Mesendoderm (in vitro differentiated cells): Measurements from ENCODE around the gene FRMD5.

Source experiments
- DNase-seq: peaks from one replicate; pipeline ENCODE4 v3.0.0; 2013
- H2AK5ac ChIP-seq: 2 replicates; pipeline ENCODE4 v1.6.1; 2013; ENCODE audit warnings: low read length, inconsistent platforms
- H2BK120ac ChIP-seq: 2 replicates; pipeline ENCODE4 v1.6.1; 2013; ENCODE audit warnings: low read depth, mild to moderate bottlenecking, low read length, moderate library complexity, mixed read lengths
- H2BK15ac ChIP-seq: replicated peaks from 2 replicates; pipeline ENCODE4 v1.6.1; 2013; ENCODE audit warnings: low read depth, mild to moderate bottlenecking, moderate library complexity
- H2BK5ac ChIP-seq: 2 replicates; pipeline ENCODE4 v1.6.1; 2013; ENCODE audit warnings: low read length, inconsistent platforms
- H3K18ac ChIP-seq: 2 replicates; pipeline ENCODE4 v1.6.1; 2013; ENCODE audit warnings: mild to moderate bottlenecking, low read length, mixed read lengths
- H3K23ac ChIP-seq: one replicate; pipeline ENCODE4 v1.6.1; 2013; ENCODE audit warnings: low read length
- H3K27ac ChIP-seq: 2 replicates; pipeline ENCODE4 v1.5.1; 2013; ENCODE audit warnings: low read depth, mild to moderate bottlenecking, inconsistent platforms, low read length, moderate library complexity
- H3K27me3 ChIP-seq: 2 replicates; pipeline ENCODE4 v1.6.1; 2013; ENCODE audit warnings: low read length, control low read depth, mild to moderate bottlenecking, inconsistent platforms; ENCODE audit not compliant: insufficient read depth, poor library complexity
- H3K36me3 ChIP-seq: 2 replicates; pipeline ENCODE4 v1.6.1; 2013; ENCODE audit warnings: low read length, inconsistent platforms; ENCODE audit not compliant: control insufficient read depth, insufficient read depth
- H3K4ac ChIP-seq: one replicate; pipeline ENCODE4 v1.6.1; 2013; ENCODE audit warnings: low read depth, mild to moderate bottlenecking, low read length, moderate library complexity
- H3K4me1 ChIP-seq: 2 replicates; pipeline ENCODE4 v1.6.1; 2013; ENCODE audit warnings: low read depth, low read length, inconsistent platforms; ENCODE audit not compliant: control insufficient read depth
- H3K4me2 ChIP-seq: 2 replicates; pipeline ENCODE4 v1.6.1; 2013; ENCODE audit warnings: low read length
- H3K4me3 ChIP-seq: 2 replicates; pipeline ENCODE4 v1.5.1; 2013; ENCODE audit warnings: mild to moderate bottlenecking, low read length
- H3K56ac ChIP-seq: one replicate; pipeline ENCODE4 v1.6.1; 2013; ENCODE audit warnings: low read length
- H3K79me1 ChIP-seq: 2 replicates; pipeline ENCODE4 v1.6.1; 2013; ENCODE audit warnings: low read length, inconsistent platforms
- H3K79me2 ChIP-seq: 2 replicates; pipeline ENCODE4 v1.6.1; 2013; ENCODE audit warnings: mild to moderate bottlenecking, low read length; ENCODE audit not compliant: control insufficient read depth, insufficient read depth
- H3K9ac ChIP-seq: 2 replicates; pipeline ENCODE4 v1.6.1; 2013; ENCODE audit warnings: low read length, inconsistent platforms
- H4K5ac ChIP-seq: one replicate; pipeline ENCODE4 v1.6.1; 2013; ENCODE audit warnings: low read length
- H4K8ac ChIP-seq: one replicate; pipeline ENCODE4 v1.6.1; 2013; ENCODE audit warnings: low read depth, mild to moderate bottlenecking, control low read depth, low read length, moderate library complexity
- WGBS: extraction: QIAGEN DNeasy Blood & Tissue Kit; methylation state at CpG from one replicate; pipeline ENCODE4 v1.1.7; 2013; ENCODE audit warnings: low lambda C conversion rate, missing lambda C conversion rate; ENCODE audit not compliant: insufficient coverage; ENCODE audit errors: extremely low coverage; 5-methylcytosine and 5-hydroxymethylcytosine counted together

Gene FRMD5

DNA sequence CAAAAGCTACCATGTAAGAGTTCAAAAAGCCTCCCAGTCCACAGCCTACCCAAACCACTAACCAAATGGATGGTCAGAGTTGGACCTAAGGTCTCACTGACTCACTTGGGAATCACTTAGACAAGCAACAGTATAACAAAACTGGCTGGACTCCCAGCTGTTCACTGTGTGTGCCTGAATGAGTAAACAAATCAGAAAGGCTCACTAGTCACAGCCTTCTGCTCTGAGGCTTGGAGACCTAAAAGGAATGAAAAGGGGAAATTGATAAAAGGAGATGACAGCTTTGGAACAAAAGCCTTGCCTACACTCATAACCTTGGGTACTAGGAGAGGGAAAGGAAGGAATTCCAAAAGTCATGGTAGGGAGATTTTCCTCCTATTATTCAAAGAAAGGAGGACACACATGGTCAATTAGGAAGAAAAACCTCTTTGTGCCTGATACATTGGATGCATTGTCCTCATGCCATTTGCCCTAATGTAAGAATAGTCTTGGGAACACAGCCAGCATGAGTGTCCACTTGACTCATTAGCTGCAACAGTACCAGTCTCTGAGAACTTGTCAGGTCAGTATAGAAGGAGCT lies 92.3 kb downstream of the FRMD5 start:
- H3K4me1 ChIP-seq, result no peaks in the 10 kb centered on the region
- no peak overlapping the region for H2BK120ac ChIP-seq
- H3K4ac ChIP-seq, result no peak overlapping the region
- no peak overlapping the region for H2BK15ac ChIP-seq
- H3K9ac ChIP-seq, result no peak overlapping the region
- no peak overlapping the region for H3K56ac ChIP-seq
- H3K4me3 ChIP-seq, result no peak overlapping the region
- no peak for DNase-seq
- H2BK5ac ChIP-seq, result no peak overlapping the region
- no peak overlapping the region for H4K5ac ChIP-seq
- H3K27ac ChIP-seq, result no peak overlapping the region
- H3K79me1 ChIP-seq, result no peaks in the 10 kb centered on the region
- H3K4me2 ChIP-seq, result no peak overlapping the region
- H3K27me3 ChIP-seq, result no peaks in the 10 kb centered on the region
- no peaks in the 10 kb centered on the region for H3K36me3 ChIP-seq
- no peak overlapping the region for H3K18ac ChIP-seq
- no peaks in the 10 kb centered on the region for H3K79me2 ChIP-seq
- H3K23ac ChIP-seq, result no peak overlapping the region
- H4K8ac ChIP-seq, result no peak overlapping the region
- H2AK5ac ChIP-seq, result no peak overlapping the region

DNA sequence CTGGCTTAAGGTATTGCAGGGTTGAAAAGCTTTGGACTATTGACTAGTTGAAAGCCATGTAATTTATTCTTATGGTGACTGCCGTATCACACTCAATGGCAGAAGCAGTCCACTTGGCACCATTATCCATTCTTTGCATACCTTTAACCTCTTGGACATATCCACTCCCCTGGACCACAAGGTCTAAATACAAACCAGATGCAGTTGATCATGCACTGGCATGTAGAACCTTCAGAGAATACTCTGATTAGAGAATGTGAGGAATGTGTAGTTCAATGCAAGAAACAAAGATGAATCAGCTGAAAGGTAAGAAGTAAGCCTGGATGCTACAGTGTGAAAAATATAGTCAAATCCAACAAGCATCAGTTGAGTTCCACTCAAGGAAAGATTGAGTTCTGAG lies 93.1 kb downstream of the FRMD5 start:
- no peak overlapping the region for H3K27ac ChIP-seq
- peak; percentile 8 for DNase-seq
- no CpG with 5 or more reads among the region's 1 CpG for WGBS
- H3K4me2 ChIP-seq, result no peak overlapping the region
- H3K56ac ChIP-seq, result no peak overlapping the region
- H2BK15ac ChIP-seq, result no peak overlapping the region
- no peak overlapping the region for H4K5ac ChIP-seq
- H3K18ac ChIP-seq, result no peak overlapping the region
- H2AK5ac ChIP-seq, result no peak overlapping the region
- no peaks in the 10 kb centered on the region for H3K79me1 ChIP-seq
- H3K9ac ChIP-seq, result no peak overlapping the region
- H3K79me2 ChIP-seq, result no peaks in the 10 kb centered on the region
- H3K23ac ChIP-seq, result no peak overlapping the region
- no peak overlapping the region for H4K8ac ChIP-seq
- no peaks in the 10 kb centered on the region for H3K36me3 ChIP-seq
- H2BK5ac ChIP-seq, result no peak overlapping the region
- no peak overlapping the region for H3K4me3 ChIP-seq
- H3K4me1 ChIP-seq, result no peaks in the 10 kb centered on the region
- H3K4ac ChIP-seq, result no peak overlapping the region
- no peak overlapping the region for H2BK120ac ChIP-seq
- no peaks in the 10 kb centered on the region for H3K27me3 ChIP-seq

DNA sequence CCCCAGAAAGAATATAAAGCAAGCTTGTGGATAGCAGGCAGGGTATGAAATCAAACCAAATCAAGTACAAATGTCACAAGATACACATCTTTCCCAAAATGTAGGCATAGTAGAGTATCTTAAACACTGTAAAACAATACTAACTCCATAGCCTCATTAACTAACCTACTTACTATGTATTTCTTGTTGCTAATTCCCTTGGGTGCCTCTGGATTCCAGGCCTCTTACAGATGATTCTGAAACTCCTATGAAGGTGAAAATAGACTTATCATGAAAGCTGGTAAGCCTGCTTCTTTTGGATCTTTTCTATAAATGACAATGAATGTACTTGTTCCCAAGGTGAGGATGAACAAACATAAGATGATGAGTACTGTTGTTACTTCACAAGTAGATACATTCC lies 93.8 kb downstream of the FRMD5 start:
- no peak for DNase-seq
- H2BK120ac ChIP-seq, result no peak overlapping the region
- no peak overlapping the region for H3K56ac ChIP-seq
- H2BK15ac ChIP-seq, result no peak overlapping the region
- H2BK5ac ChIP-seq, result no peak overlapping the region
- H3K27me3 ChIP-seq, result no peaks in the 10 kb centered on the region
- no peaks in the 10 kb centered on the region for H3K4me1 ChIP-seq
- H4K8ac ChIP-seq, result no peak overlapping the region
- H3K4me2 ChIP-seq, result no peak overlapping the region
- H3K4ac ChIP-seq, result no peak overlapping the region
- H3K4me3 ChIP-seq, result no peak overlapping the region
- no peaks in the 10 kb centered on the region for H3K79me2 ChIP-seq
- no peak overlapping the region for H3K9ac ChIP-seq
- no peaks in the 10 kb centered on the region for H3K36me3 ChIP-seq
- no peak overlapping the region for H3K23ac ChIP-seq
- H2AK5ac ChIP-seq, result no peak overlapping the region
- H4K5ac ChIP-seq, result no peak overlapping the region
- H3K27ac ChIP-seq, result no peak overlapping the region
- H3K79me1 ChIP-seq, result no peaks in the 10 kb centered on the region
- no peak overlapping the region for H3K18ac ChIP-seq

DNA sequence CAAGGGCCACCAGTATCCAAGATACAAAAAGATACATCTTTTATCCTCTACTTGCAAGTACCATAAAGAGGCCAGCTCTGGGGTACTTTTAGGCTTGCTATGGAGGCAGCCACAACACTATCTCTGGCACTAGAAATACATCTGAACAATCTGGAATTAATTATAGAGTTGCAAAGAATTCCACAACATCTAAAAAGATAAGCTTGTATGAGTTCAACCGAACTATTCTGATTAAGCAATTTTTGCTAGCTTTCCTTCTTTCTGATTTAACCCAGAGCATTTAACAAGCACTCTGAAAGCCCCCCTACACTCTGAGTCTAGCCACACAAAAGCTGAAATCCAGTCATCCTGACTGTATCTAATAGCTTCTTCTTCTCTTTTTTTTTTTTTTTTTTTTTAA lies 95.4 kb downstream of the FRMD5 start:
- H3K4ac ChIP-seq, result no peak overlapping the region
- no peak overlapping the region for H3K4me3 ChIP-seq
- no peak for DNase-seq
- H3K27ac ChIP-seq, result no peak overlapping the region
- H3K79me2 ChIP-seq, result no peaks in the 10 kb centered on the region
- H3K36me3 ChIP-seq, result no peaks in the 10 kb centered on the region
- H3K56ac ChIP-seq, result no peak overlapping the region
- H3K23ac ChIP-seq, result no peak overlapping the region
- H4K5ac ChIP-seq, result no peak overlapping the region
- no peak overlapping the region for H3K9ac ChIP-seq
- H3K18ac ChIP-seq, result no peak overlapping the region
- H3K4me2 ChIP-seq, result no peak overlapping the region
- H3K4me1 ChIP-seq, result no peaks in the 10 kb centered on the region
- no peak overlapping the region for H2AK5ac ChIP-seq
- no peak overlapping the region for H2BK15ac ChIP-seq
- WGBS, result no CpG with 5 or more reads among the region's 1 CpG
- no peak overlapping the region for H2BK120ac ChIP-seq
- H2BK5ac ChIP-seq, result no peak overlapping the region
- H4K8ac ChIP-seq, result no peak overlapping the region
- H3K27me3 ChIP-seq, result no peaks in the 10 kb centered on the region
- no peaks in the 10 kb centered on the region for H3K79me1 ChIP-seq

DNA sequence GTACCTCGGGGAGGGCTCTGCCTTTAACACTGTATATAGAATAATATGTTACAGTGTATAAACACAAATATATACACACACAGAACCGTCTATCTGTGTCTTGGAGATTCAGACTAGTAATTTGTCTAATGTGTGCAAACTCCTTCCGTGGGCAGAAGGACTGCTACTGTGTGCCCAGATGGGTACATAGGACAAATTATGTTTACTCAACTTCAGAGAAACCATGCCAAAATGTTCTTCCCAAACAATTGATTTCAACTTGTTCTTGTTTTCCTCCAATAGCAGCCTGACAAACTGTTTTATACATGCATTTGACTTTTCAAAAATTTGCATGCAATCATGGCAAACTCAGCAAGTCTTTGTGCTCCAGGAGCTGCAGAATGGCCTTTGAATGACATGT lies 97.5 kb downstream of the FRMD5 start:
- H3K9ac ChIP-seq, result no peak overlapping the region

DNA sequence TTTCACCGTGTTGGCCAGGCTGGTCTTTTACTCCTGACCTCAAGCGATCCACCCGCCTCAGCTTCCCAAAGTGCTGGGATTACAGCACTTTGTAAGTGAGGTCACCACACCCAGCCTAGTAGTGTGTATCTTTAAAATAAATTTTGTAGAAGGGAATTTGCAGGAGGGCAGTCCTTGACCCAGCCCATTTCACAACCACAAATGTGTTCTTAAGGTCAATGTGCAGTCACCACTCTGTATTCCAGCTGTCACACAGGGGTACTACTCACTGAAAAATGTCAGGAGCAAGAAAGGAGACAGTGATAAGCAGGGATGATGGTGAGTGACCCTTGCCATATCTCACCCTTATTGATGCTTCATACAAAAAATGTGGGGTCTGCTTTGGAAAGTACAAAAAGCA lies 98.5 kb downstream of the FRMD5 start:
- no peak overlapping the region for H2BK15ac ChIP-seq

More for the DNA sequence above, 97.5 kb downstream of the FRMD5 start:
- H3K56ac ChIP-seq, result no peak overlapping the region
- no peaks in the 10 kb centered on the region for H3K79me2 ChIP-seq
- H3K27ac ChIP-seq, result no peak overlapping the region
- no peak overlapping the region for H2BK120ac ChIP-seq
- no peak overlapping the region for H4K5ac ChIP-seq
- H2BK15ac ChIP-seq, result no peak overlapping the region
- no peak overlapping the region for H4K8ac ChIP-seq
- H3K36me3 ChIP-seq, result no peaks in the 10 kb centered on the region
- H2BK5ac ChIP-seq, result no peak overlapping the region
- no peak overlapping the region for H3K4me3 ChIP-seq
- DNase-seq, result no peak
- WGBS, result no CpG with 5 or more reads among the region's 3 CpGs
- H3K27me3 ChIP-seq, result no peaks in the 10 kb centered on the region
- no peak overlapping the region for H3K4me2 ChIP-seq
- H3K23ac ChIP-seq, result no peak overlapping the region
- no peak overlapping the region for H3K4ac ChIP-seq
- no peak overlapping the region for H2AK5ac ChIP-seq
- no peak overlapping the region for H3K18ac ChIP-seq
- H3K79me1 ChIP-seq, result no peaks in the 10 kb centered on the region
- H3K4me1 ChIP-seq, result no peaks in the 10 kb centered on the region

More for the DNA sequence above, 98.5 kb downstream of the FRMD5 start:
- Histone ChIP-seq H3K18ac (no peak overlapping the region), H3K23ac (no peak overlapping the region), H3K4me3 (no peak overlapping the region), H3K79me1 (no peaks in the 10 kb centered on the region), H3K27me3 (no peaks in the 10 kb centered on the region), H2BK120ac (no peak overlapping the region), H4K8ac (no peak overlapping the region), H3K4me1 (no peaks in the 10 kb centered on the region), H3K27ac (no peak overlapping the region), H2AK5ac (no peak overlapping the region), H3K56ac (no peak overlapping the region), H3K4me2 (no peak overlapping the region), H3K4ac (no peak overlapping the region), H4K5ac (no peak overlapping the region), H3K36me3 (no peaks in the 10 kb centered on the region), H2BK5ac (no peak overlapping the region), H3K79me2 (no peaks in the 10 kb centered on the region), H3K9ac (no peak overlapping the region)
- DNase-seq, result no peak
- WGBS, result no CpG with 5 or more reads among the region's 3 CpGs
